ENCODE data around the gene PEX11B. TPM values are rescaled to one million over a fixed set of nuclear protein-coding genes. Genes with fewer than 3 reads are reported as not detected.

The PEX11B gene
- total RNA-seq, 1 experiment from 2014 or later, result 13.7 TPM

DNA sequence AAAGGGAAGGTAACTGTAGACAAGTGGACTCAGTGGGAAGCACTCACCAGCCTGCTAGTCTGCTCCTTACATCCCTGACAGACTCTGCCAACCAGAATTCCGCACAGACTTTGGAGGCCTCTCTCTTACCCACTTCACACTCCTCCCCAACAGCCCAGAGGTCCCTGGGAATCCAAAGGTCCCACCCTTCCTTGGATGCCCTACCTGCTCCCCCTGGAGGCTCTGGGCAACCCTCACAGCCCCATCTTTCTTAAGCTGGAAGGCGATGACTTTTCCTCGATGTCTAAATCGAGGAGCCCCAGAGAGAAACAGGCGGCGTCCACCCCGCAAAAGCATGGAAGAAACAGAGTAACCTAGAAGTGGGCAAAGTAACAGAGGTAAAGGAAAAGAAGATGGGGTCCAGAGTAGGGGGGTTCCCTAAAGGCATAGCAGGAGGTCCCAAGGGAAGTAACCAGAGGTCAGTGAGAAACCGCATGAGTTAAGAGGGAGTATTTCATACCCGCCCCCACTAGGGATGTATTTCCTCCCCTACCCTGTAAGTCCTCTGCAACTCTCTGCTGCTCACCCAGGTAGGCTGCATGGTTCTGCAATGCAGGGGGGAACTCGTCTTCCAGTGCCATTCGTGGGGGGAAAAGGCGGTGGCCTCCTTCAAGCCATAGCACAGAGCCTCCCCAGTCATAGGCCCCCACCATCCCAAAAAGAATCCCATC lies 17.1 kb downstream of the PEX11B start:
- no peak overlapping the region for H3K27ac ChIP-seq (ENCODE audit: insufficient read length, low read depth, low read length)
- no CpG with 5 or more reads among the region's 12 CpGs for whole genome bisulfite sequencing (ENCODE audit: extremely low coverage, insufficient read length, low lambda C conversion rate)

More for the DNA sequence above, 17.1 kb downstream of the PEX11B start:
- no peaks in the 10 kb centered on the region for H3K79me2 ChIP-seq (ENCODE audit: insufficient read depth, low read length)
- no peaks in the 10 kb centered on the region for H3K9me3 ChIP-seq (ENCODE audit: control insufficient read depth, low read depth, low read length)
- Mint-ChIP-seq H3K4me1 (peaks cover 0 to 4% of the 10 kb centered on the region in 2 experiments; a peak in 1 of 4 replicates), H3K36me3 (ENCODE audit: insufficient read depth in 1 of 3, low read depth in 3 of 3) (no peaks in the 10 kb centered on the region), H3K27ac (no peak overlapping the region), H3K27me3 (ENCODE audit: low read depth) (peaks cover 21% of the 10 kb centered on the region), H3K4me3 (peak overlapping the region in 1 of 2 experiments; percentile 12; a peak in 1 of 5 replicates), H3K9me3 (no peaks in the 10 kb centered on the region)
- H2BK5ac ChIP-seq (ENCODE audit: insufficient read length, low read length), result no peak overlapping the region
- H4K91ac ChIP-seq (ENCODE audit: insufficient read length, low read depth, low read length), result no peak overlapping the region
- H3K14ac ChIP-seq (ENCODE audit: insufficient read depth, low read length), result no peak overlapping the region
- no peaks in the 10 kb centered on the region for H3K27me3 ChIP-seq (ENCODE audit: insufficient read depth, low read length)
- H2AK5ac ChIP-seq (ENCODE audit: insufficient read length, low read length), result no peak overlapping the region
- no peak overlapping the region for H3K4ac ChIP-seq (ENCODE audit: low read depth, low read length)
- H3K56ac ChIP-seq (ENCODE audit: insufficient read length, low read depth, low read length), result no peak overlapping the region
- H3T11ph ChIP-seq (ENCODE audit: low read length), result no peak overlapping the region
- H3K79me1 ChIP-seq (ENCODE audit: insufficient read depth, low read depth, low read length, poor library complexity, severe bottlenecking), result no peaks in the 10 kb centered on the region
- no peak overlapping the region for H3K23ac ChIP-seq (ENCODE audit: insufficient read length, low read depth, low read length)
- no peak overlapping the region for H2BK120ac ChIP-seq (ENCODE audit: low read depth, low read length, poor library complexity, severe bottlenecking)
- no peak for DNase-seq
- H3K4me1 ChIP-seq (ENCODE audit: insufficient read depth, low read length), result no peaks in the 10 kb centered on the region
- H3K23me2 ChIP-seq (ENCODE audit: insufficient read length, low read depth, low read length, poor library complexity, severe bottlenecking), result no peaks in the 10 kb centered on the region
- H3K9ac ChIP-seq (ENCODE audit: extremely low read depth, insufficient read length, low read length), result no peak overlapping the region
- H4K20me1 ChIP-seq (ENCODE audit: control insufficient read depth, insufficient read depth, insufficient read length), result no peaks in the 10 kb centered on the region
- H2BK20ac ChIP-seq (ENCODE audit: low read depth, low read length, poor library complexity, severe bottlenecking), result no peak overlapping the region
- no peak overlapping the region for H3K4me2 ChIP-seq (ENCODE audit: insufficient read depth, insufficient read length, low read length)
- no peak overlapping the region for H2AFZ ChIP-seq (ENCODE audit: low read length)
- TF ChIP-seq CTCF (conservative IDR thresholded peaks at IDR 0.05), result peak; percentile 49
- H2BK15ac ChIP-seq (ENCODE audit: low read depth, low read length), result no peak overlapping the region
- no peak overlapping the region for H2BK12ac ChIP-seq (ENCODE audit: insufficient read length, low read depth, low read length)
- H3K18ac ChIP-seq (ENCODE audit: insufficient read length, low read depth, low read length), result no peak overlapping the region
- H4K5ac ChIP-seq (ENCODE audit: insufficient read length, low read depth, low read length), result no peak overlapping the region
- no peak overlapping the region for H4K8ac ChIP-seq (replicated peaks; ENCODE audit: insufficient read length, low read depth, low read length)

All from H9 (cell line).